Endothelial cell of hepatic sinusoid (primary cell): ENCODE data around the gene BEND7.

Experiments used
- in situ Hi-C: cut with HindIII; loops from 2 replicates; pipeline ENCODE4 v1.10.0; 2017; ENCODE audit warnings: low sequenced_read_pairs

BEND7 gene

DNA sequence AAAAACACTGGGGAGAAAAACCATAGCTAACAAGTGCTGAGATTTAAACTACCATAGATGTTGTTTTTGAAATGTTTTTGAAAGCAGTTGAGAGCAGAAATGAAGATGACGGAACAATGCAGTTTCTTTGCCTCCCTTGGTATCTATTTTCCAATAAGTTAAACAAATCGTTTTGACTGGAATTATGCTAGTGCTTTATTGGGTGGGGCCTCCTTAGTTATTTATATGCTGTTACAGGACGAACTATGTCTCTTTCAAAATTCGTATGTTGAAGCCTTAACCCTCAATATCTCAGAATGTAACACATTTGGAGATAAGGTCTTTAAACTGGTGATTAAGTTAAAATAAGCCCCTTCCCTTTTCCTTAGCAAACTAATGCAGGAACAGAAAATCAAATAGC lies 135.2 kb downstream of the BEND7 start:
- in situ Hi-C loops = no loop called here

DNA sequence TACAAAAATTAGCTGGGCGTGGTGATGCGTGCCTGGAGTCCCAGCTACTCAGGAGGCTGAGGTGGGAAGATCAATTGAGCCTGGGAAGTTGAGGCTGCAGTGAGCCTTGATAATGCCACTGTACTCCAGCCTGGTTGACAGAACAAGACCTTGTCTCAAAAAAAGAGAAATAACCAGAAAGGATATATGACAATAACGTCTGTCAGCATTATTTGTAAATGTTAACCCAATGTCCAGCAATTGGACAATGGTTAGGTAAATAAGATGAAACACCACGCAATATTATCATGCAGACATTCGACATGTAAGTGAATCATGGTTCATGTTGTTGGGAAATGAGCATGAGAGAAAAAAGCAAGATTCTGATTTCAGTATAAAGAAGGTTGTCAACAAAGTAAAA lies 136.1 kb downstream of the BEND7 start:
- in situ Hi-C loops = no loop called here
